Stomach (tissue), 4 donors: ENCODE measurements around the gene PALLD.

Experiments used
- POLR2A ChIP-seq, 4 donors: fragments of 450-650 bp; IDR thresholded peaks; one replicate each; pipeline ENCODE4 v1.6.1; 2016; ENCODE audit warnings: antibody characterized with exemption in 4 of 4, control low read depth in 2 of 4, mild to moderate bottlenecking in 1 of 4, moderate library complexity in 1 of 4
- TF ChIP-seq, protein P1 (sequence below), 7 experiments: fragments of 450-650 bp in 4 of 7; fragments of 200-600 bp in 3 of 7; sonication (generic) in 3 of 7; IDR thresholded peaks; one replicate each; pipeline ENCODE4 v1.5.1; 2016 to 2019; ENCODE audit warnings: antibody characterized with exemption in 7 of 7, control low read depth in 2 of 7, mild to moderate bottlenecking in 1 of 7

- TF ChIP-seq POLR2A (IDR thresholded peaks at IDR 0.05), result no peak
- TF ChIP-seq, protein P1, sequence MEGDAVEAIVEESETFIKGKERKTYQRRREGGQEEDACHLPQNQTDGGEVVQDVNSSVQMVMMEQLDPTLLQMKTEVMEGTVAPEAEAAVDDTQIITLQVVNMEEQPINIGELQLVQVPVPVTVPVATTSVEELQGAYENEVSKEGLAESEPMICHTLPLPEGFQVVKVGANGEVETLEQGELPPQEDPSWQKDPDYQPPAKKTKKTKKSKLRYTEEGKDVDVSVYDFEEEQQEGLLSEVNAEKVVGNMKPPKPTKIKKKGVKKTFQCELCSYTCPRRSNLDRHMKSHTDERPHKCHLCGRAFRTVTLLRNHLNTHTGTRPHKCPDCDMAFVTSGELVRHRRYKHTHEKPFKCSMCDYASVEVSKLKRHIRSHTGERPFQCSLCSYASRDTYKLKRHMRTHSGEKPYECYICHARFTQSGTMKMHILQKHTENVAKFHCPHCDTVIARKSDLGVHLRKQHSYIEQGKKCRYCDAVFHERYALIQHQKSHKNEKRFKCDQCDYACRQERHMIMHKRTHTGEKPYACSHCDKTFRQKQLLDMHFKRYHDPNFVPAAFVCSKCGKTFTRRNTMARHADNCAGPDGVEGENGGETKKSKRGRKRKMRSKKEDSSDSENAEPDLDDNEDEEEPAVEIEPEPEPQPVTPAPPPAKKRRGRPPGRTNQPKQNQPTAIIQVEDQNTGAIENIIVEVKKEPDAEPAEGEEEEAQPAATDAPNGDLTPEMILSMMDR (IDR thresholded peaks at IDR 0.05), result no peak
Observed at GRCh38 chr4:168503652-168504362, 7.0 kb downstream of the PALLD start.
